ENCODE data around the gene MYO9A. TPM values are rescaled to one million over a fixed set of nuclear protein-coding genes. Genes with fewer than 3 reads are reported as not detected.
"Not testable (repeated sequence)": the region's sequence is repeated elsewhere in the genome, so short reads cannot be mapped to it uniquely, and the experiment has no call there.

Gene MYO9A
- polyA plus RNA-seq, 1 donor from 2014 or later, result 23.1 TPM

DNA sequence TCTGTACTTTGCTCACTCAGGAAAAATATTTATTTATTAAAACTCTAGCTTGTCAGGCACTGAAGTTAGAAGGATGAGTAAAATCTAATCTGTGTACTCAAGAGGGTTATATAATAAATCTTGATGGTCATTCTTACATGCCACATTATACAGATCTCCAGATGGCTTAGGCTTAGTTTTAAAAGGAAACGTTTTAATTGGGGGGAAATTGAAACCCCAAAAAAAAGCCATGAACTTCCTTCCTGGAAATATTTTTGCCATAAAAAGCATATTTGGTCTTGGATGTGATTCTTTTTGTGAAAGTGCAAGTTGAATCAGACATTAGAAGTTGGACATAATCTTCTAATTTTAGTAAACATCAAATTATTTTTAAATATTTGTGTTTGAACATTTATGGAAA lies 6.3 kb upstream of the MYO9A start:
- no peak overlapping the region for H3K4me3 Mint-ChIP-seq
- H3K27ac Mint-ChIP-seq, result no peak overlapping the region
- H3K36me3 Mint-ChIP-seq, result no peaks in the 10 kb centered on the region
- H3K9me3 Mint-ChIP-seq, result no peaks in the 10 kb centered on the region
- peaks cover 0 to 3% (median 0%) of the 10 kb centered on the region in 3 donors for H3K4me1 Mint-ChIP-seq
- no peaks in the 10 kb centered on the region for H3K27me3 Mint-ChIP-seq

DNA sequence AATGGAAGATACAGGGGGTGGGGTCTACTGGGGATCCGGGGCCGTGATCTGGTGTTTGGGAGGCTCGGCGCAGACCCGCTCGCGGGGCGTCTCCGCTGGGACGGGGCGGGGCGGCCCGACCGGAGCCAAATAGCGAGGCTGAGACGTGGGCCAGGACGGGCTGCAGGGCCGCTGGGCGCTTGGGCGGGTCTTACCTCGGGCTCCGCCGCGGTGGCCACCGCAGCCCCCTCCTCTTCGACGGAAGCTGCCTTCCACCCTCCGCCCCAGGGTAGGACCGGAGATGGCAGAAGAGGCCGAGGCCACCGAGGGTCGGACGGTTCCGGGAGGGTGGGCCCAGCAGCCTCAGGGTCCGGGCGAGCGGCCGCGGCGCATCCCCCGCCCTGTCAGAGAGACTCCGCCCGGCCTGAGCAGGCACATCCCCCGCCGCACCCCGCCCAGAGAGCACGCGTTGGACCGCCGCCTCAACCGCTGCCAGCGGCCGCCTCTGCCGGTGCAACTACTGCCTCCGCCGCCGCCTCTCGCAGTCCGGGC lies 399 bp downstream of the MYO9A start:
- H3K4me1 Mint-ChIP-seq, result peaks cover 16 to 30% (median 25%) of the 10 kb centered on the region in 3 donors

DNA sequence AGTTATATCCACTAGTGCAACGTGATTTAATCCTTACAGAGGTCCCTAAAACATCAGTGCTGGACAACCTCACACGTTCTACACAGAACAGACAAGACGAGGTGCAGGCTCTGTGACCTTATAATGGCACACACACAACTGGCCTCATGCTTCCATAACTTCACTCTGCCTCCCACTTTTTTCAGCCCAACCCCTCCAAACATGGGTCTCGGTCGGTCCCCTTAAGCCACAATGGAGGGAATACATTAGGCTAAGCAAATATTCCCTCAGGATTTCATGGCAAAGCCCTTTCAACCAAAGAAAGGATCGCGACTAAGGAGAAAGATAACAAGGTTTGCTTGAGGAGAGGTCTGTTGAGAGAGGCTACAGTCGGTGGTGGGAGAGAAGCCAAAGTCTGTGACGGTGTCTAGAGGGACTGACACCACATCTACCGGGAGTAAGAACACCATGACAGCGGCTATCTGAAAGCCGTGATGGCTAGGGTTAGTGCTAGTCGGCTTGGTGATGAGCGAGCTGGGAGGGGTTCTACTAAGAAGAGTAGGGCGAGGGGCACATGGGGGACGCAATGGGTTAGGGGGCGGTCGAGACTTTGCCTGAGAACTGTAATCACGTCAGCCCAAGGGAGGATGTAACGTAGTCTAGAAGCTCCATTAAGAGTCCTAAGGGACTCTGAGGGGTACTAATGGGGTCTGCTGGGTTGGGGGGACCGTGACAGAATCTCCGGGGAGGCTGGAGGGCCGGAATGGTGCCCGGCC lies 1.0 kb downstream of the MYO9A start:
- peaks cover 16 to 30% (median 25%) of the 10 kb centered on the region in 3 donors for H3K4me1 Mint-ChIP-seq
- H3K9me3 Mint-ChIP-seq, result no peaks in the 10 kb centered on the region
- no peaks in the 10 kb centered on the region for H3K36me3 Mint-ChIP-seq
- H3K27me3 Mint-ChIP-seq, result peaks cover 2% of the 10 kb centered on the region
- peak overlapping the region; percentile 98 to 99 (median 99) for H3K4me3 Mint-ChIP-seq
- H3K27ac Mint-ChIP-seq, result peak overlapping the region; percentile 68 to 98 (median 84)

More for the DNA sequence above, 399 bp downstream of the MYO9A start:
- peaks cover 2% of the 10 kb centered on the region for H3K27me3 Mint-ChIP-seq
- H3K4me3 Mint-ChIP-seq, result peak overlapping the region; percentile 98 to 99 (median 99)
- peak overlapping the region; percentile 86 to 98 (median 97) for H3K27ac Mint-ChIP-seq
- no peaks in the 10 kb centered on the region for H3K9me3 Mint-ChIP-seq
- H3K36me3 Mint-ChIP-seq, result no peaks in the 10 kb centered on the region

DNA sequence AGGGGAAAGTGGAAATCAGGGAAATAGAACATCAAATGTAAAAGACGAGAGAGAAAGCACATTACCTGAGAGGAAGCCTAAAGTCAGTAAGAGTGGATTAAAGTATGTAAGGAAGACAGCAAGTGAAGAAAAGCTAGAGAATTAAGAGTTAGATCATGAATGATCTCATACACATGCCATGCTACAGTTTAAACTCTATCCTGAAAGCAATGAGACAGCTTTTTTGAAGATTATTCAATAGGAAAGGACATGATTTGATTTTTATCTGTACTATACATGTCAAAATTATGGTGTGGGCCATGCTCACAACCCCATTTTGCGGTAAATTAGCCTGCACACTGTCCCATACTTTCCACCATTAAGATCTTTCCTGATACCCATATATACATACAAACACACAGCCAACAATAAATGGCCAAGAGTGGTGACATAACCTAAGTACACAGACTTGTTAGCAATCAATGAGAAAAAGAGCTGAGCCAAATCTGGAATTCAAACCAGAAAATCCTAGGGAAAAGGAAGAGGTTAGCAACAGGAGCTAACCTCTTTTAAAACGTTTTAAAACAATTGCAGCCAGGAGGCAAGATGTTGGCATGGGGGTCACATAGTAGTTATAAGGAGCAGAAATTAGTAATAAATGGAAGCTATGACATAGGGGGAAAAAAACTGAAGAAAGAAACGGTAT lies 4.5 kb downstream of the MYO9A start:
- H3K27me3 Mint-ChIP-seq, result peaks cover 2% of the 10 kb centered on the region
- H3K4me3 Mint-ChIP-seq, result peak overlapping the region in 1 of 4 donors; percentile 32
- no peak overlapping the region for H3K27ac Mint-ChIP-seq
- no peaks in the 10 kb centered on the region for H3K9me3 Mint-ChIP-seq
- peaks cover 15 to 24% (median 22%) of the 10 kb centered on the region in 3 donors for H3K4me1 Mint-ChIP-seq
- H3K36me3 Mint-ChIP-seq, result no peaks in the 10 kb centered on the region

DNA sequence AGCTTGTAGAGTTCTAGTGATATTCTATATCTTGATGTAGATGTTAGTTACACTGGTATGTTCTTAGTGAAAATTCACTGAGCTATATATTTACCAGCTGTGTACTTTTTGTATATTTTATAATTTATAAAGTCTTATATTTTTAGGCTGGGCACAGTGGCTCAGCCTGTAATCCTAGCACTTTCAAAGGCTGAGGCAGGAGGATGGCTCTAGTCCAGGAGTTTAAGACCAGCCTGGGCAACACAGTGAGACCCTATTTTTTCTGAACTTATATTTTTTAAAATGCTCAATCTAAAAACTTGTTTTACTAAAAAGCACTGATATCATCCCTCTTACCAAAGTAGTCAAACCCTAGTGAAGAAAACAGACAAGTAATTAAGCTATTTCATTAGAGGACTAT lies 5.1 kb downstream of the MYO9A start:
- H3K4me3 Mint-ChIP-seq, result peak overlapping the region in 1 of 4 donors; percentile 32
- H3K4me1 Mint-ChIP-seq, result peaks cover 18 to 25% (median 24%) of the 10 kb centered on the region in 3 donors
- no peaks in the 10 kb centered on the region for H3K9me3 Mint-ChIP-seq
- H3K27me3 Mint-ChIP-seq, result peaks cover 2% of the 10 kb centered on the region
- no peaks in the 10 kb centered on the region for H3K36me3 Mint-ChIP-seq
- H3K27ac Mint-ChIP-seq, result no peak overlapping the region

DNA sequence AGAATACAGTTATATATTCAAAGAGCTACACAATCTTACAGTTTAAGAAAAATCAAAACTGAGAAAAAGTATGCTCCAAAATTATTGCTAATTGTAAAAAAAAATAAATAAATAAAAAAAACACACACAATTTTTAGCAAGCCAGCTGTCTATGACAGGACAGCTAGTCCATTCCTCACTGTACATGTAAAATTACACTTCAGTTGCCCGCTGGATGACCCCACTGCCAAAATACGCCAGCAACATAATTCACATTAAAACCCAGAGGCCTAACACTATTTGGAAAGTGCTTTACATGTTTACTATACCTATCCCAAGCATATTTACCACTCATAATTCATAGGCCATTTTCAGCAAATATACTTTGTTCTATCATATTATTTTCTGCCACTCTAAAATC lies 5.8 kb downstream of the MYO9A start:
- no peaks in the 10 kb centered on the region for H3K9me3 Mint-ChIP-seq
- no peak overlapping the region for H3K4me3 Mint-ChIP-seq
- H3K4me1 Mint-ChIP-seq, result peaks cover 17 to 25% (median 24%) of the 10 kb centered on the region in 3 donors
- no peak overlapping the region for H3K27ac Mint-ChIP-seq
- H3K36me3 Mint-ChIP-seq, result no peaks in the 10 kb centered on the region
- H3K27me3 Mint-ChIP-seq, result peaks cover 2% of the 10 kb centered on the region

DNA sequence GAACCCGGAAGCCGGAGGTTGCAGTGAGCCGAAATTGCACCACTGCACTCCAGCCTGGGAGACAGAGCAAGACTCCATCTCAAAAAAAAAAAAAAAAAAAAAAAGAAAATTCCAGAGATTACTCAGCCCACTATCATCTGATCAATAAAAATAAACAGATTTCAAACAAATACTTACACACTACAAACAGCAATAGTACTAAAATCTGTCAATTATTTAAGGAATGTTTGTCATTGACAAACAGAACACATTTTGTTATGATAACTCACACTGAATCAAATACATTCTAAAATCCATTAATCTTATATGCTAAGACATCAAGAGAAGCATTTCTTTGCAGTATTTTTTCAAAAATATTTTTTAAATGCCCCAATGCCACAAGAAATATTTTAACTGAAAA lies 7.6 kb downstream of the MYO9A start:
- Mint-ChIP-seq H3K36me3 (no peaks in the 10 kb centered on the region), H3K9me3 (no peaks in the 10 kb centered on the region), H3K27ac (no peak overlapping the region), H3K4me1 (peaks cover 8 to 15% (median 11%) of the 10 kb centered on the region in 3 donors), H3K27me3 (no peaks in the 10 kb centered on the region), H3K4me3 (no peak overlapping the region)

DNA sequence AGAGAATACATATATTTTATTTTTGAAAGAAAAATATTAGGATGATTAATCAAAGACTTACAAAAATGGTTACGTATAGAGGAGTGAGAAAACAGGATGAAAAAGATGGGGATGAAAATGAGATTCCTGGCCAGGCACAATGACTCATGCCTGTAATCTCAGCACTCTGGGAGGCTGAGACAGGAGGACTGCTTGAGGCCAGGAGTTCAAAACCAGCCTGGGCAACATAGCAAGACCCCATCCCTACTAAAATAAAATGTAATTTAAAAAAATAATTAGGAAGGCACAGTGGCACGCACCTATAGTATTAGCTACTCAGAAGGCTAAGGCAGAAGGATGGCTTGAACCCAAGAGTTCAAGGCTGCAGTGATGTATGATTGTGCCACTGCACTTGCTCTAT lies 11.9 kb downstream of the MYO9A start:
- Mint-ChIP-seq H3K4me1 (peaks cover 13 to 28% (median 19%) of the 10 kb centered on the region in 3 donors), H3K4me3 (no peak overlapping the region), H3K36me3 (no peaks in the 10 kb centered on the region), H3K27ac (no peak overlapping the region), H3K9me3 (no peaks in the 10 kb centered on the region), H3K27me3 (no peaks in the 10 kb centered on the region)

DNA sequence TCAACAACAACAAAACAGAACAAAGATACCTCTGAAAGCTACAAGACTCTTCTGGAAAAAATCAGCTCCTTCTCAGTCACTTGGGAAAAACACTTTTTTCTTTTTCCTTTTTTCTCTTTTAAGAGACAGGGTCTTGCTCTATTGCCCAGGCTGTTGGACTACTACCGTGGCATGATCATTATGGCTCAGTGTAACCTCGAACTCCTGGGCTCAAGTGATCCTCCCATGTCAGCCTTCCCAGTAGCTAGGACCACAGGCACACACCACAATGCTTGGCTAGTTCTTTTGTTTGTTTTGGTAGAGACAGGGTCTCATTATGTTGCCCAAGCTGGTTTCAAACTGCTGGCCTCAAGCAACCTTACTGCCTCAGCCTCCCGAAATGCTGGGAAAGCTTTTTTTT lies 12.8 kb downstream of the MYO9A start:
- no peak overlapping the region for H3K27ac Mint-ChIP-seq
- H3K4me3 Mint-ChIP-seq, result no peak overlapping the region
- H3K9me3 Mint-ChIP-seq, result no peaks in the 10 kb centered on the region
- no peaks in the 10 kb centered on the region for H3K27me3 Mint-ChIP-seq
- H3K36me3 Mint-ChIP-seq, result no peaks in the 10 kb centered on the region
- H3K4me1 Mint-ChIP-seq, result peaks cover 11 to 25% (median 19%) of the 10 kb centered on the region in 3 donors

DNA sequence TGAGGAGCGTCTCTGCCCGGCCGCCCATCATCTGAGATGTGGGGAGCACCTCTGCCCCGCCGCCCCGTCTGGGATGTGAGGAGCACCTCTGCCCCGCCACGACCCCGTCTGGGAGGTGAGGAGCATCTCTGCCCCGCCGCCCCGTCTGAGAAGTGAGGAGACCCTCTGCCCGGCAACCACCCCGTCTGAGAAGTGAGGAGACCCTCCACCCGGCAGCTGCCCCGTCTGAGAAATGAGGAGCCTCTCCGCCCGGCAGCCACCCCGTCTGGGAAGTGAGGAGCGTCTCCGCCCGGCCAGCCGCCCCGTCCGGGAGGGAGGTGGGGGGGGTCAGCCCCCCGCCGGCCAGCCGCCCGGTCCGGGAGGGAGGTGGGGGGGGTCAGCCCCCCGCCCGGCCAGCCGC lies 17.4 kb downstream of the MYO9A start:
- H3K27me3 Mint-ChIP-seq, H3K27ac Mint-ChIP-seq, H3K4me3 Mint-ChIP-seq, H3K36me3 Mint-ChIP-seq, H3K9me3 Mint-ChIP-seq: not testable (repeated sequence)
- H3K4me1 Mint-ChIP-seq, result peaks cover 13 to 21% (median 17%) of the 10 kb centered on the region in 3 donors

DNA sequence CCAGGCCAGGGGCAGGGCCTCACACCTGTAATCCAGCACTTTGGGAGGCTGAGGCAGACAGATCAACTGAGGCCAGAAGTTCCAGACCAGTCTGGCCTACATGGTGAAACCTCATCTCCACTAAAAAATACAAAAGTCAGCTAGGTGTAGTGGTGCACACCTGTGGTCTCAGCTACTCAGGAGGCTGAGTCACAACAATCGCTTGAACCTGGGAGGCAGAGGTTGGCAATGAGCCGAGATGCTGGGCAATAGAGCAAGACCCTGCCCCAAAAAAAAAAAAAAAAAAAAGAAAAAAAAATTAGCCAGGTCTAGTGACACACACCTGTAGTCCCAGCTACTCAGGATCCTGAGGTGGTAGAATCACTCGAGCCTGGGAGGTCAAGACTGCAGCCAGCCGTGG lies 18.8 kb downstream of the MYO9A start:
- no peaks in the 10 kb centered on the region for H3K9me3 Mint-ChIP-seq
- H3K27ac Mint-ChIP-seq, result no peak overlapping the region
- peaks cover 10% of the 10 kb centered on the region for H3K36me3 Mint-ChIP-seq
- H3K4me3 Mint-ChIP-seq, result no peak overlapping the region
- H3K4me1 Mint-ChIP-seq, result peaks cover 14 to 17% (median 15%) of the 10 kb centered on the region in 3 donors
- H3K27me3 Mint-ChIP-seq, result no peaks in the 10 kb centered on the region

DNA sequence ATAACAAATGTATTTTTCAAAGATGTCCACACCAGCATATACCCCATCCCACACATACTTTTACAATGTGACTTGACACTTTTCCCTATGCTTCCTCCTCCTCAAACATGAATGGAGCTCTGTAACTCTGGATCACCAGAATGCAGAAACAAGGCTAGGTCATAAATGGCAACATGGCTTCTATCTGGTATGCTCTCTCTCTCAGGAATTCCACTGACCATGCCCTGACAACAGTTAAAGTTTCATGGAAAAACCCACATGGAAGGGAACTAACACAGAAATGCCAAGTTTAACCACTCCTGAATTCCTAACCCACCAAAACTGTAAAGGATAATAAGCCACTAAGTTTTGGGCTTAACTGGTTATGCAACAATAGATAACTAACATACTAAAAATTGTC lies 19.9 kb downstream of the MYO9A start:
- peaks cover 10% of the 10 kb centered on the region for H3K36me3 Mint-ChIP-seq
- no peaks in the 10 kb centered on the region for H3K9me3 Mint-ChIP-seq
- no peaks in the 10 kb centered on the region for H3K27me3 Mint-ChIP-seq
- peaks cover 4 to 8% (median 8%) of the 10 kb centered on the region in 3 donors for H3K4me1 Mint-ChIP-seq
- H3K4me3 Mint-ChIP-seq, result no peak overlapping the region
- no peak overlapping the region for H3K27ac Mint-ChIP-seq

DNA sequence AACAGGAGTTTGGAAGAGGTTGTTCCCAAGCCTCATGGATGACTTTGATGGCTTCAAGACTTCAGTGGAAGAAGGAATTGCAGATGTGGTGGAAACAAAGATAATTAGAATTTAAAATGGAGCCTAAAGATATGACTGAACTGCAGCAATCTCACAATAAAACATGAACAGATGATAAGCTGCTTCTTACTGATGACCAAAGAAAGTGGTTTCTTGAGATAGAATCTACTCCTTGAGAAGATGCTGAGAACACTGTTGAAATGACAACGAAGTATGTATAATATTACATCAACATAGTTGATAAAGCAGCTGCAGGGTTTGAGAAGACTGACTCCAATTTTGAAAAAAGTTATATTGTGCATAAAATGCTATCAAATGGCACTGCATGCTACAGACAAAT lies 21.2 kb downstream of the MYO9A start:
- Mint-ChIP-seq H3K27ac (peak overlapping the region in 1 of 3 donors; percentile 86), H3K4me1 (peaks cover 8 to 9% (median 8%) of the 10 kb centered on the region in 3 donors), H3K36me3 (peaks cover 12% of the 10 kb centered on the region), H3K4me3 (no peak overlapping the region), H3K27me3 (no peaks in the 10 kb centered on the region), H3K9me3 (no peaks in the 10 kb centered on the region)

DNA sequence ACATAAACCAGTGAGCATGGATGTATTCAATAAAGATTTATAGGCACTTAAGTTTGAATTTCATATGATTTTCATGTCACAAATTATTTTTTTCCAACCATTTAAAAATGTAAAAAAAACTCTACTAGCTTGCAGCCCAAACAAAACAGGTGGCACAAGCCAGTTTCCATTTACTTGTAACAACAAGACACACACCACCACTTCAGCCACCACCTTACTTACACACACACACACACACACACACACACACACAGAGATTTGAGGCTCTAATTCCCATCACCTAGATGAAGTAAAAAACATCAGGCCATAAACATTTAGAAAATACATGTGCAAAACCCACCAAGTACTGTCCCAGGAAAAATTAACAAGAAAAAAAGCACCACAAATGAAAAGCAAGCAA lies 25.3 kb downstream of the MYO9A start:
- no peaks in the 10 kb centered on the region for H3K9me3 Mint-ChIP-seq
- no peaks in the 10 kb centered on the region for H3K27me3 Mint-ChIP-seq
- H3K4me3 Mint-ChIP-seq, result no peak overlapping the region
- no peak overlapping the region for H3K27ac Mint-ChIP-seq
- H3K36me3 Mint-ChIP-seq, result peaks cover 15% of the 10 kb centered on the region
- peaks cover 4 to 9% (median 8%) of the 10 kb centered on the region in 3 donors for H3K4me1 Mint-ChIP-seq

DNA sequence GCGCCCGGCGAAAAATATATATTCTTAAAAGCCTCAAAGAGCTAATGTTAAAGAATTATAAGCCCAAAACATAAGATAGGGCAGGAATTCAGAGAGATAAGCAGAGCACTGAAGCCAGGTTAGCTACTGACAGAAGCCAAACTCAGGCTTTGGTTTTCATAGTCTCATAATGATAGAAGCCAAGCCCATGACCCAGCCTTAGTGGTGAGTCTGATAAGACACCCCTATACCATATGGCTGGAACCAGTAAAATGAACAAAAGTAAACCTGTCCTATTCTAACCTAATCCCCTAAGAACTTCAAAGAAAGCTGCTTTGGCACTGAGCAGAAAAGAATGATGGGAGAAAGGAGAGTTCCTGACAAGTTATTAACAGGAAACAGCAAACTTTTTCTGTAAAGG lies 25.9 kb downstream of the MYO9A start:
- H3K36me3 Mint-ChIP-seq, result peaks cover 11% of the 10 kb centered on the region
- H3K4me1 Mint-ChIP-seq, result peaks cover 4 to 9% (median 8%) of the 10 kb centered on the region in 3 donors
- H3K9me3 Mint-ChIP-seq, result no peaks in the 10 kb centered on the region
- no peaks in the 10 kb centered on the region for H3K27me3 Mint-ChIP-seq
- no peak overlapping the region for H3K4me3 Mint-ChIP-seq
- no peak overlapping the region for H3K27ac Mint-ChIP-seq

All from IgD-negative memory B cell (primary cell).